ENCODE results near the gene OR2W3. TPM values are rescaled to one million over a fixed set of nuclear protein-coding genes. Genes with fewer than 3 reads are reported as not detected.

Gene OR2W3
- polyA plus RNA-seq, 2 of the 4 experiments (the other 2 are of a cell fraction), result not detected

- no peak for FAIRE-seq
- Histone ChIP-seq H3K4me1 (no peaks in the 10 kb centered on the region), H3K9me3 (0 out of 3 replicates have a peak, but pooled peaks cover 5% of the 10 kb centered on the region), H3K27ac (no peak overlapping the region), H3K4me3 (no peak overlapping the region), H3K4me2 (no peak overlapping the region)
- DNase-seq (ENCODE audit: low read depth in 1 of 2, low spot score in 1 of 2), result no peak
- WGBS (ENCODE audit: missing lambda C conversion rate), result 9% methylated on average over 4 of the region's 4 CpGs
- POLR2A ChIA-PET, result no interaction called here
- no peak for TF ChIP-seq GATA3 (IDR thresholded peaks at IDR 0.05; ENCODE audit: borderline replicate concordance)
- no peak for TF ChIP-seq ZC3H11A (IDR thresholded peaks at IDR 0.05)
- TF ChIP-seq FOXS1 (CRISPR knock-in tag; IDR thresholded peaks at IDR 0.05), result no peak
- no peak for TF ChIP-seq EHMT2 (IDR thresholded peaks at IDR 0.05; ENCODE audit: low read depth)
- TF ChIP-seq PBX3 (IDR thresholded peaks at IDR 0.05), result no peak
- no peak for TF ChIP-seq KDM5A (IDR thresholded peaks at IDR 0.05)
- no peak for TF ChIP-seq ZFP36 (IDR thresholded peaks at IDR 0.05; ENCODE audit: borderline replicate concordance, partially characterized antibody)
- TF ChIP-seq CTCF (IDR thresholded peaks at IDR 0.05), result no peak
- no peak for TF ChIP-seq RAD21 (conservative IDR thresholded peaks at IDR 0.05 in 1 of 2, IDR thresholded peaks at IDR 0.05 in 1 of 2)
- no peak for TF ChIP-seq HMGXB4 (CRISPR knock-in tag; IDR thresholded peaks at IDR 0.05; ENCODE audit: borderline replicate concordance)
- TF ChIP-seq JUNB (IDR thresholded peaks at IDR 0.05), result no peak
- no peak for TF ChIP-seq CHD4 (IDR thresholded peaks at IDR 0.05; ENCODE audit: borderline replicate concordance)
- no peak for TF ChIP-seq ESRRA (IDR thresholded peaks at IDR 0.05; ENCODE audit: borderline replicate concordance, low read length)
- TF ChIP-seq HOXB13 (CRISPR knock-in tag; IDR thresholded peaks at IDR 0.05; ENCODE audit: low read depth), result no peak
- TF ChIP-seq ZNF302 (CRISPR knock-in tag; IDR thresholded peaks at IDR 0.05), result no peak
- no peak for TF ChIP-seq CBX2 (IDR thresholded peaks at IDR 0.05; ENCODE audit: borderline replicate concordance, low read depth)
- no peak for TF ChIP-seq HEYL (CRISPR knock-in tag; IDR thresholded peaks at IDR 0.05)
- no peak for TF ChIP-seq ELK1 (IDR thresholded peaks at IDR 0.05; ENCODE audit: low read depth, low read length)
- no peak for TF ChIP-seq TFCP2L1 (CRISPR knock-in tag; IDR thresholded peaks at IDR 0.05)
- TF ChIP-seq SMC3 (IDR thresholded peaks at IDR 0.05), result no peak
- no peak for ATAC-seq
- CTCF ChIA-PET, result no interaction called here
Measured at GRCh38 chr1:247855911-247856310, 39.5 kb upstream of the OR2W3 start.

- POLR2A ChIA-PET, result no interaction called here
- Histone ChIP-seq H3K4me2 (no peak within 1 kb of the TSS), H3K4me3 (no peak within 1 kb of the TSS), H3K9me3 (0 out of 3 replicates have a peak, but pooled peaks cover 5% of the 10 kb centered on the region), H3K4me1 (no peaks in the 10 kb centered on the region), H3K27ac (no peak within 1 kb of the TSS)
- DNase-seq (ENCODE audit: low read depth in 1 of 2, low spot score in 1 of 2), result no peak
- ATAC-seq, result no peak
- CTCF ChIA-PET, result no interaction called here
- FAIRE-seq, result no peak
- TF ChIP-seq NPAS2 (CRISPR knock-in tag; IDR thresholded peaks at IDR 0.05; ENCODE audit: borderline replicate concordance) (no peak), TFCP2L1 (CRISPR knock-in tag; IDR thresholded peaks at IDR 0.05) (no peak), POLR2AphosphoS2 (conservative IDR thresholded peaks at IDR 0.05; ENCODE audit: low read length) (no peak), GATA3 (IDR thresholded peaks at IDR 0.05; ENCODE audit: borderline replicate concordance) (no peak), E2F6 (IDR thresholded peaks at IDR 0.05; ENCODE audit: borderline replicate concordance, low read depth) (no peak), CHD4 (IDR thresholded peaks at IDR 0.05; ENCODE audit: borderline replicate concordance) (no peak), CTCF (IDR thresholded peaks at IDR 0.05) (no peak)
- 79% methylated on average over 62 of the region's 109 CpGs for WGBS (ENCODE audit: missing lambda C conversion rate)
Measured at GRCh38 chr1:247857069-247857984, 38.1 kb upstream of the OR2W3 start, which contains the start of gene TRIM58. TSS of gene TRIM58 (plus strand) at chr1:247857187. CDS start at chr1:247857247, 60 bp downstream.

Measured in A549 (cell line).